ENCODE measurements around the gene PLA2G4E. TPM values are rescaled to one million over a fixed set of nuclear protein-coding genes. Genes with fewer than 3 reads are reported as not detected.

The PLA2G4E gene
- total RNA-seq, 1 experiment from 2014 or later, result not detected

- TF ChIP-seq EZH2 (IDR thresholded peaks at IDR 0.05; ENCODE audit: borderline replicate concordance, low read depth, low read length, poor library complexity, severe bottlenecking) (no peak), CTCF (conservative IDR thresholded peaks at IDR 0.05; ENCODE audit: low read depth, low read length) (no peak)
- H3K27ac ChIP-seq (ENCODE audit: low read depth, low read length, poor library complexity, severe bottlenecking), result no peak overlapping the region
- H3K4me1 ChIP-seq (ENCODE audit: insufficient read depth, low read length, poor library complexity, severe bottlenecking), result no peaks in the 10 kb centered on the region
- no peak overlapping the region for H3K4me3 ChIP-seq (ENCODE audit: low read depth, low read length, poor library complexity, severe bottlenecking)
- DNase-seq (ENCODE audit: low spot score), result no peak
- intact Hi-C loops (cut with micrococcal nuclease; ENCODE audit: unreplicated experiment), result no loop called here
- H3K36me3 ChIP-seq (ENCODE audit: insufficient read depth, low read length, poor library complexity, severe bottlenecking), result no peaks in the 10 kb centered on the region
- POLR2A ChIA-PET (ENCODE audit: low non-redundant PET), result interaction anchor here (0.6 kb wide), 1 partner anchor 125 kb away, joined by 3 read pairs; no protein-coding TSS in a partner anchor
- H3K9me3 ChIP-seq (ENCODE audit: low read depth, low read length, poor library complexity, severe bottlenecking), result no peaks in the 10 kb centered on the region
- BruUV-seq (replicated peaks), result no TSS peak
- CTCF ChIA-PET, result no interaction called here
- no peaks in the 10 kb centered on the region for H3K27me3 ChIP-seq (replicated peaks; ENCODE audit: insufficient read depth, low read depth, low read length, poor library complexity)
Measured at GRCh38 chr15:42002333-42002732, 18.5 kb downstream of the PLA2G4E start.

DNA sequence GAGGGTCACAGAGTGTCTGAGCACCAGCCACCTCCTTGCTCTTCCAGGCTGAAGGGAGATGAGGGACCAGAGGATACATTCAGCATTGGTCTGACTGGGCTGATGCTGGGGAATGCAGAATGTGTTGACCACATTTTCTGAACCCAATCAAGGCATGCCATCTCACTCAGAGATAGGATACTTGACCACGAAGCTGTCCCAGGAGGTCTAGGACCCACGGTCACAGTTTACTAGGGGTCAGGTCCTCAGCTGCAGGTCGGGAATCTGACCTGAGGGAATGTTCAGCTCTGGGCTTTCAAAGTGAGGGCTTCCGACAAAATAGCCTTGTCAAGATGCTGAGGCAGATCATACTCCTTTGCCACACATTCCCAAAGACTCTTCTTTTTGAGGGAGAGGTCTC lies 19.6 kb downstream of the PLA2G4E start:
- POLR2A ChIA-PET (ENCODE audit: low non-redundant PET), result interaction anchor here (0.7 kb wide), 1 partner anchor 53 kb away, joined by 4 read pairs; no protein-coding TSS in a partner anchor
- no peaks in the 10 kb centered on the region for H3K27me3 ChIP-seq (replicated peaks; ENCODE audit: insufficient read depth, low read depth, low read length, poor library complexity)

GRCh38 chr15:41999290-42000285 lies 21.3 kb downstream of the PLA2G4E start:
- ChIA-PET CTCF (no interaction called here), POLR2A (ENCODE audit: low non-redundant PET) (no interaction called here)
- DNase-seq (ENCODE audit: low spot score), result no peak
- TF ChIP-seq EZH2 (IDR thresholded peaks at IDR 0.05; ENCODE audit: borderline replicate concordance, low read depth, low read length, poor library complexity, severe bottlenecking) (no peak), CTCF (conservative IDR thresholded peaks at IDR 0.05; ENCODE audit: low read depth, low read length) (no peak)
- no peaks in the 10 kb centered on the region for H3K36me3 ChIP-seq (ENCODE audit: insufficient read depth, low read length, poor library complexity, severe bottlenecking)
- no TSS peak for BruUV-seq (replicated peaks)
- intact Hi-C loops (cut with micrococcal nuclease; ENCODE audit: unreplicated experiment), result no loop called here
- H3K9me3 ChIP-seq (ENCODE audit: low read depth, low read length, poor library complexity, severe bottlenecking), result no peaks in the 10 kb centered on the region
- no peak overlapping the region for H3K27ac ChIP-seq (ENCODE audit: low read depth, low read length, poor library complexity, severe bottlenecking)
- no peak overlapping the region for H3K4me3 ChIP-seq (ENCODE audit: low read depth, low read length, poor library complexity, severe bottlenecking)
- H3K27me3 ChIP-seq (replicated peaks; ENCODE audit: insufficient read depth, low read depth, low read length, poor library complexity), result no peaks in the 10 kb centered on the region
- no peaks in the 10 kb centered on the region for H3K4me1 ChIP-seq (ENCODE audit: insufficient read depth, low read length, poor library complexity, severe bottlenecking)

More for the DNA sequence above, 19.6 kb downstream of the PLA2G4E start:
- CTCF ChIA-PET, result no interaction called here
- Histone ChIP-seq H3K9me3 (ENCODE audit: low read depth, low read length, poor library complexity, severe bottlenecking) (no peaks in the 10 kb centered on the region), H3K4me3 (ENCODE audit: low read depth, low read length, poor library complexity, severe bottlenecking) (no peak overlapping the region), H3K36me3 (ENCODE audit: insufficient read depth, low read length, poor library complexity, severe bottlenecking) (no peaks in the 10 kb centered on the region), H3K4me1 (ENCODE audit: insufficient read depth, low read length, poor library complexity, severe bottlenecking) (no peaks in the 10 kb centered on the region), H3K27ac (ENCODE audit: low read depth, low read length, poor library complexity, severe bottlenecking) (no peak overlapping the region)
- no peak for DNase-seq (ENCODE audit: low spot score)
- no TSS peak for BruUV-seq (replicated peaks)
- intact Hi-C loops (cut with micrococcal nuclease; ENCODE audit: unreplicated experiment), result no loop called here
- TF ChIP-seq EZH2 (IDR thresholded peaks at IDR 0.05; ENCODE audit: borderline replicate concordance, low read depth, low read length, poor library complexity, severe bottlenecking), result no peak
- no peak for TF ChIP-seq CTCF (conservative IDR thresholded peaks at IDR 0.05; ENCODE audit: low read depth, low read length)
